GM19467 (cell line): ENCODE results near the gene SYNE1.
"Not testable (repeated sequence)": the region's sequence is repeated elsewhere in the genome, so short reads cannot be mapped to it uniquely, and the experiment has no call there.

Experiments
- ATAC-seq: cut with Tn5 transposase; IDR thresholded peaks from one replicate; pipeline ENCODE4 v1.9.1; 2021; ENCODE audit warnings: mild to moderate bottlenecking, moderate library complexity; ENCODE audit not compliant: unreplicated experiment

SYNE1 gene

GRCh38 chr6:152151920-152152319 is 485.2 kb downstream of the SYNE1 start:
- no peak for ATAC-seq

GRCh38 chr6:152150196-152150595 is 487.0 kb downstream of the SYNE1 start:
- ATAC-seq, result no peak

GRCh38 chr6:152148412-152148811 is 488.8 kb downstream of the SYNE1 start:
- ATAC-seq, result no peak

GRCh38 chr6:152147269-152147668 is 489.9 kb downstream of the SYNE1 start:
- ATAC-seq, result no peak

- ATAC-seq, result no peak
Measured at GRCh38 chr6:152146385-152146784, 490.8 kb downstream of the SYNE1 start.

- no peak for ATAC-seq
Measured at GRCh38 chr6:152143359-152143758, 493.8 kb downstream of the SYNE1 start.

GRCh38 chr6:152142105-152142504 is 495.1 kb downstream of the SYNE1 start:
- no peak for ATAC-seq

- not testable (repeated sequence) for ATAC-seq
Measured at GRCh38 chr6:152138344-152138743, 498.8 kb downstream of the SYNE1 start.

- no peak for ATAC-seq
Measured at GRCh38 chr6:152136449-152136825, 500.7 kb downstream of the SYNE1 start.

- no peak for ATAC-seq
Measured at GRCh38 chr6:152135755-152136448, 501.3 kb downstream of the SYNE1 start.

GRCh38 chr6:152130441-152130840 is 506.7 kb downstream of the SYNE1 start:
- ATAC-seq, result no peak

GRCh38 chr6:152129691-152130151 is 507.4 kb downstream of the SYNE1 start:
- ATAC-seq, result no peak

- ATAC-seq, result no peak
Measured at GRCh38 chr6:152127432-152128165, 509.6 kb downstream of the SYNE1 start.

GRCh38 chr6:152124429-152125074 is 512.6 kb downstream of the SYNE1 start:
- peak; percentile 52 for ATAC-seq

- no peak for ATAC-seq
Measured at GRCh38 chr6:152123076-152123475, 514.1 kb downstream of the SYNE1 start.

- no peak for ATAC-seq
Measured at GRCh38 chr6:152122434-152122833, 514.7 kb downstream of the SYNE1 start.

- no peak for ATAC-seq
Measured at GRCh38 chr6:152121910-152122309, 515.3 kb downstream of the SYNE1 start.

- no peak for ATAC-seq
Measured at GRCh38 chr6:152119831-152120230, 517.3 kb downstream of the SYNE1 start.

GRCh38 chr6:152118678-152119077 is 518.5 kb downstream of the SYNE1 start:
- ATAC-seq, result no peak

- ATAC-seq, result no peak
Measured at GRCh38 chr6:152118224-152118623, 518.9 kb downstream of the SYNE1 start.

GRCh38 chr6:152117156-152118133 is 519.7 kb downstream of the SYNE1 start:
- ATAC-seq, result no peak
